OCI-LY1 (cell line): ENCODE data around the gene ARAP1.

Experiments
- EZH2 ChIP-seq: fragments of 200-600 bp; sonication (generic), shearing (Covaris generic); IDR thresholded peaks from 2 replicates; pipeline ENCODE4 v1.8.0; 2017; ENCODE audit warnings: borderline replicate concordance, mixed run types, mild to moderate bottlenecking, antibody characterized with exemption, low read length, moderate library complexity, mixed read lengths
- TF ChIP-seq, protein P1 (sequence below): fragments of 200-600 bp; sonication (generic), shearing (Covaris generic); IDR thresholded peaks from 2 replicates; pipeline ENCODE4 v1.5.1; 2017; ENCODE audit warnings: mild to moderate bottlenecking, antibody characterized with exemption, low read length, moderate library complexity, mixed read lengths

DNA sequence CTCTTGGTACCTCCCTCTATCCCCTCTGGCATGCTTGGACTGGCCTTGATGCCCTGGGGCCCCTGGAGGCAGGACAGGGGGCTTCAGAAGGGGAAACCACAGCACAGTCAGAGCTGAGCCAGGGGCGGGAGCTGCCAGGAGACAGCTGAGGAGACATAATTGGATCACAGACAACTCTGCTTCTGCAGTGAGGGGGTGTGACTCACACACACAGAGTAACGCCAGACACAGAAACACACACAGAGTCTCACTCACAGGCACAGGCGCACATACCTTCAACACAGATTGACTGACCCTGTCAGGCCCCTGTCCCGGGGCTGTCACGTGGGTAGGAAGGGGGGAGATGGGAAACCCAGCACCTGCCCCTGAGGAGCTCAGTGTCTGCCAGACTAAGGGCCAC, 21.1 kb upstream of the ARAP1 start:
- TF ChIP-seq, protein P1, sequence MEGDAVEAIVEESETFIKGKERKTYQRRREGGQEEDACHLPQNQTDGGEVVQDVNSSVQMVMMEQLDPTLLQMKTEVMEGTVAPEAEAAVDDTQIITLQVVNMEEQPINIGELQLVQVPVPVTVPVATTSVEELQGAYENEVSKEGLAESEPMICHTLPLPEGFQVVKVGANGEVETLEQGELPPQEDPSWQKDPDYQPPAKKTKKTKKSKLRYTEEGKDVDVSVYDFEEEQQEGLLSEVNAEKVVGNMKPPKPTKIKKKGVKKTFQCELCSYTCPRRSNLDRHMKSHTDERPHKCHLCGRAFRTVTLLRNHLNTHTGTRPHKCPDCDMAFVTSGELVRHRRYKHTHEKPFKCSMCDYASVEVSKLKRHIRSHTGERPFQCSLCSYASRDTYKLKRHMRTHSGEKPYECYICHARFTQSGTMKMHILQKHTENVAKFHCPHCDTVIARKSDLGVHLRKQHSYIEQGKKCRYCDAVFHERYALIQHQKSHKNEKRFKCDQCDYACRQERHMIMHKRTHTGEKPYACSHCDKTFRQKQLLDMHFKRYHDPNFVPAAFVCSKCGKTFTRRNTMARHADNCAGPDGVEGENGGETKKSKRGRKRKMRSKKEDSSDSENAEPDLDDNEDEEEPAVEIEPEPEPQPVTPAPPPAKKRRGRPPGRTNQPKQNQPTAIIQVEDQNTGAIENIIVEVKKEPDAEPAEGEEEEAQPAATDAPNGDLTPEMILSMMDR, result no peak
- TF ChIP-seq EZH2, result no peak
